ENCODE results near the gene SARNP. TPM values are rescaled to one million over a fixed set of nuclear protein-coding genes. Genes with fewer than 3 reads are reported as not detected.
A peak's percentile ranks its signal among the peaks of the same experiment; 100 is the strongest.
"Not testable (repeated sequence)": the region's sequence is repeated elsewhere in the genome, so short reads cannot be mapped to it uniquely, and the experiment has no call there.

SARNP gene, protein sequence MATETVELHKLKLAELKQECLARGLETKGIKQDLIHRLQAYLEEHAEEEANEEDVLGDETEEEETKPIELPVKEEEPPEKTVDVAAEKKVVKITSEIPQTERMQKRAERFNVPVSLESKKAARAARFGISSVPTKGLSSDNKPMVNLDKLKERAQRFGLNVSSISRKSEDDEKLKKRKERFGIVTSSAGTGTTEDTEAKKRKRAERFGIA
- total RNA-seq = 10 to 100 TPM; 61.4 to 70.8 TPM

DNA sequence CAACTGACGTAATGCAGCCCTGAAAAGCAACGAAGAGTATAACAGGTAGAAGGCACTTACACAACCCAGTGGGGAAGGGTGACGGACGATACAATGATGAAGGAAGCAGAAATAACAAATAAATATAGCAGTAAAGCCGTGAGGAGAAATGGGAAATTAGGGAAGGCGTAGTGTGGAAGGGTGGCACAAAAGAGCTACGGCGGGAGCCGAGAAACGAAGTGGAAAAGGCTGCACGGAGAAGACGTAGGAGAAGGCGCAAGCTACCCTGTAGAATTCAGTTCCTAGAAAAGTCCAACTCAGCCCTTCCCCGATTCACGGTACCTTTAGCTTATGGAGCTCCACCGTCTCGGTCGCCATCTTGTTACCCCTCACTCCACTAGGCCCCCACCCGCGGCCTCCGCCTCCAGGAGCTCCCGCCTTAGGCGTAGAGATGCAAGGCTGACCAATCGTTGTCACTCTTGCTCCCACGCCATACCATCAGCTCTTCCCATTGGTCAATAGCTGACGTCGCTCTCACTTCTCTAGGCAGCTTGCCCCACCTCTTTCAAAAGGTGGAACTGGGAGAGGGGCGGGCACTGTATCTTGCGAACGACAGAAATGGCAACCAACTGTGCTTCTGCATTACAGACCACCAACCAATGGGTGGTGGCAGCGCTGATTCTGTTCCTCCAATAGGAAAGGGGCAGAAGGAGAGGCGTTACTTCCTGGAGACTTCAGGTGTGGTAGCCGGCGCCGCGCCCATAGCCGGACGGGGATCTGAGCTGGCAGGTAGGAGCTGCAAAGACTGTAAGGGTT is at the start of gene SARNP, which contains the start of gene ORMDL2:
Gene SARNP, minus strand, starts transcription at position 380 of the 795 bp plus-strand sequence. Its CDS starts 23 bp downstream, at position 357.
Gene ORMDL2, plus strand, starts transcription at position 697 of the 795 bp plus-strand sequence. CDS start 959 bp downstream, outside the sequence.
- peak; percentile 100 for DNase-seq (ENCODE audit: low spot score)
- TF ChIP-seq, protein P1, sequence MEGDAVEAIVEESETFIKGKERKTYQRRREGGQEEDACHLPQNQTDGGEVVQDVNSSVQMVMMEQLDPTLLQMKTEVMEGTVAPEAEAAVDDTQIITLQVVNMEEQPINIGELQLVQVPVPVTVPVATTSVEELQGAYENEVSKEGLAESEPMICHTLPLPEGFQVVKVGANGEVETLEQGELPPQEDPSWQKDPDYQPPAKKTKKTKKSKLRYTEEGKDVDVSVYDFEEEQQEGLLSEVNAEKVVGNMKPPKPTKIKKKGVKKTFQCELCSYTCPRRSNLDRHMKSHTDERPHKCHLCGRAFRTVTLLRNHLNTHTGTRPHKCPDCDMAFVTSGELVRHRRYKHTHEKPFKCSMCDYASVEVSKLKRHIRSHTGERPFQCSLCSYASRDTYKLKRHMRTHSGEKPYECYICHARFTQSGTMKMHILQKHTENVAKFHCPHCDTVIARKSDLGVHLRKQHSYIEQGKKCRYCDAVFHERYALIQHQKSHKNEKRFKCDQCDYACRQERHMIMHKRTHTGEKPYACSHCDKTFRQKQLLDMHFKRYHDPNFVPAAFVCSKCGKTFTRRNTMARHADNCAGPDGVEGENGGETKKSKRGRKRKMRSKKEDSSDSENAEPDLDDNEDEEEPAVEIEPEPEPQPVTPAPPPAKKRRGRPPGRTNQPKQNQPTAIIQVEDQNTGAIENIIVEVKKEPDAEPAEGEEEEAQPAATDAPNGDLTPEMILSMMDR (IDR thresholded peaks at IDR 0.05) = no peak
- Histone ChIP-seq H3K27me3 (no peaks in the 10 kb centered on the region), H3K36me3 (peaks cover 43% of the 10 kb centered on the region), H3K9me3 (no peaks in the 10 kb centered on the region), H3K4me3 (peak within 1 kb of the TSS; percentile 84 to 91), H3K27ac (peak within 1 kb of the TSS; percentile 88 to 90), H3K4me1 (peaks cover 0 to 50% of the 10 kb centered on the region in 2 donors)

DNA sequence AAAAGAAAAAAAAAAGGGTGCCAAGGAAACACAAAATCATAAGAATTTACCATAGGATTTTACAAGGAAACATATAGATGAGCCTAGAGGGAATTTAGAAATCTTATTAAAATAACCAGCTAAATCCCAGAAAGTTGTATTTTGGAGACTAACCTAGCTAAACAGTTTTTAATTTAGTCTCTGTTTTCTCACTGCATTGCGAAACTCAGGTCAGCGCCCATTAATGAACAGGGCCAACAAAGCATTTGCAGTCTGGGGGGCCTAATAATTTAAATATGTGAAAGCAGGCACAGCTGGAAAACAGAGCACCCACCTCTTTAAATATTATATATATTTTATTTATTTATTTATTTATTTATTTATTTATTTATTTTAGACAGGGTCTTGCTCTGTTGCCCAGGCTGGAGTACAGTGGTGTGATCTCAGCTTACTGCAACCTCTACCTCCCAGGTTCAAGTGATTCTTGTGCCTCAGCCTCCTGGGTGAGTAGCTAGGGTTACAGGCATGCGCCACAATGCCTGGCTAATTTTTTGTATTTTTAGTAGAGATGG is 49.0 kb upstream of the SARNP start:
- H3K4me3 ChIP-seq; H3K4me1 ChIP-seq; H3K27me3 ChIP-seq; H3K36me3 ChIP-seq; H3K27ac ChIP-seq; DNase-seq (ENCODE audit: low spot score): not testable (repeated sequence)
- H3K9me3 ChIP-seq = peaks cover 0 to 14% of the 10 kb centered on the region in 2 donors

DNA sequence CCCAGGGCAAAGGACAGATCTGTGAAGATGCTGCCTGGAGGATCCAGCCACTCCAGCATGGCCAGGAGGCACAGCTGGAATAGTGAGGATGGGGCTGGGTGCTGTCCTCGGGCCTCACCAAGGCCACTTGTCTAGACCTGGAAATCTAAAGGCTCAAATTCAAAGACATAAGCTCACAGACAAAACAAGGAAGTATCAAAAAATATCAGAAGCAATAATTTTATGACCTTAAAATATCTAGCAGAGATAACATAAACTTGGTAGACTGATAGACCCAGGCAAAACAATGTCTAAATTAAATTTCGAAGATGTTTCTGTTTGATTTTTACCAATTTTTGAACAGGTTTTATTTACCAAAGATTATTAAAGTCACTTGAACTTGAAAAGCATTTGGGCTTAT is 47.8 kb upstream of the SARNP start:
- no peak for DNase-seq (ENCODE audit: low spot score)
- no peak overlapping the region for H3K27ac ChIP-seq
- H3K9me3 ChIP-seq = peaks cover 0 to 14% of the 10 kb centered on the region in 2 donors
- H3K36me3 ChIP-seq = no peaks in the 10 kb centered on the region
- H3K4me3 ChIP-seq = no peak overlapping the region
- TF ChIP-seq, protein P1 (IDR thresholded peaks at IDR 0.05) = no peak
- no peaks in the 10 kb centered on the region for H3K27me3 ChIP-seq
- H3K4me1 ChIP-seq = no peaks in the 10 kb centered on the region

DNA sequence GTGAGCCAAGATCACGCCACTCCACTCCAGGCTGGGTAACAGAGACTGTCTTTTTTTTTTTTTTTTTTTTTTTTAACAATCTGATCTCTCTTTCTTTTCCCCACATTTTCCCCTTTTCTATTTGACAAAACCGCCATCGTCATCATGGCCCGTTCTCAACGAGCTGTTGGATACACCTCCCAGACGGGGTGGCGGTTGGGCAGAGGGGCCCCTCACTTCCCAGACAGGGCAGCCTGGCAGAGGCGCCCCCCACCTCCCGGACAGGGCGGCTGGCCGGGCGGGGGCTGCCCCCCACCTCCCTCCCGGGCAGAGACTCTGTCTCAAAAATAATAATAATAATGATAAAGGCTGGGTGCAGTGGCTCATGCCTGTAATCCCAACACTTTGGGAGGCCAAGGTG is 45.4 kb upstream of the SARNP start:
- peaks cover 0 to 14% of the 10 kb centered on the region in 2 donors for H3K9me3 ChIP-seq
- not testable (repeated sequence) for DNase-seq (ENCODE audit: low spot score); H3K27ac ChIP-seq; H3K36me3 ChIP-seq; H3K27me3 ChIP-seq; H3K4me3 ChIP-seq; H3K4me1 ChIP-seq

DNA sequence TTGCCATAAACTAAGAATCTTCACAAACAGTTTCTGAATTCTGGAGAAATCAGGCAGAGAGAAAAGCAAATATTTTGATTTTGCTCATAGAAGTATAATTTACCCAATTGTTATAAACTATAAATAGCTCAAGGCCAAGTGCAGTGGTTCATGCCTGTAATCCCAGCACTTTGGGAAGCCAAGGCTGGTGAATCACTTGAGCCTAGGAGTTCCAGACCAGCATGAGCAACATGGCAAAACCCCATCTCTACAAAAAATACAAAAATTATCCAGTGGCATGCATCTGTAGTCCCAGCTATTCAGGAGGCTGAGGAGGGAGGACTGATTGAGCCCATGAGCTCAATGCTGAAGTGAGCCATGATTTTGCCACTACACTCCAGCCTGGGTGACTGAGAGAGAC is 44.8 kb upstream of the SARNP start:
- no peaks in the 10 kb centered on the region for H3K27me3 ChIP-seq
- no peak for DNase-seq (ENCODE audit: low spot score)
- no peak overlapping the region for H3K4me3 ChIP-seq
- H3K4me1 ChIP-seq = no peaks in the 10 kb centered on the region
- H3K9me3 ChIP-seq = peaks cover 0 to 14% of the 10 kb centered on the region in 2 donors
- TF ChIP-seq, protein P1 (IDR thresholded peaks at IDR 0.05) = no peak
- no peak overlapping the region for H3K27ac ChIP-seq
- no peaks in the 10 kb centered on the region for H3K36me3 ChIP-seq

DNA sequence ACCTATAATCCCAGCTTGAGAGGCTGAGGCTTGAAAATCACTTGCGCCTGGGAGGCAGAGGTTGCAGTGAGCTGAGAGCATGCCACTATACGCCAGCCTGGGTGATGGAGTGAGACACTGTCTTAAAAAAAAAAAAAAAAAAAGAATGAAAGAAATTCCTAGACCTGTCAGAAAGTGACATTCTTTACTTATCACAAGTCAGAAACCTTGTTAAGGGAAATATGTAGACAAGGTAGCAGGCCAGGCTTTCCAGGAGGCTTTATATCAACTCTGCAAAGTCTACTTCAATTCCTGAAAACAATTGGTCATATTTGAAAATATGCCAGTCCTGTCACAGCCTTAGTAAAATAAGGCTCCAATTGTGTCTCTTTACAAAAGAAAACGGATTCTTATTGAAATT is 44.3 kb upstream of the SARNP start:
- DNase-seq (ENCODE audit: low spot score) = no peak
- H3K36me3 ChIP-seq = no peaks in the 10 kb centered on the region
- TF ChIP-seq, protein P1 (IDR thresholded peaks at IDR 0.05) = no peak
- peaks cover 0 to 14% of the 10 kb centered on the region in 2 donors for H3K9me3 ChIP-seq
- no peak overlapping the region for H3K4me3 ChIP-seq
- no peak overlapping the region for H3K27ac ChIP-seq
- H3K4me1 ChIP-seq = no peaks in the 10 kb centered on the region
- no peaks in the 10 kb centered on the region for H3K27me3 ChIP-seq

Measured in right atrium auricular region (tissue), 2 donors.